GM19324 (cell line): Measurements from ENCODE around the gene UBAC1.

Source experiments
- ATAC-seq: cut with Tn5 transposase; IDR thresholded peaks from one replicate; pipeline ENCODE4 v1.9.1; 2021; ENCODE audit warnings: mild to moderate bottlenecking, moderate library complexity; ENCODE audit not compliant: unreplicated experiment, low FRiP score

Gene UBAC1

GRCh38 chr9:135994501-135995192, 33.5 kb upstream of the UBAC1 start:
- ATAC-seq: no peak

GRCh38 chr9:135993765-135994500, 32.8 kb upstream of the UBAC1 start:
- no peak for ATAC-seq

DNA sequence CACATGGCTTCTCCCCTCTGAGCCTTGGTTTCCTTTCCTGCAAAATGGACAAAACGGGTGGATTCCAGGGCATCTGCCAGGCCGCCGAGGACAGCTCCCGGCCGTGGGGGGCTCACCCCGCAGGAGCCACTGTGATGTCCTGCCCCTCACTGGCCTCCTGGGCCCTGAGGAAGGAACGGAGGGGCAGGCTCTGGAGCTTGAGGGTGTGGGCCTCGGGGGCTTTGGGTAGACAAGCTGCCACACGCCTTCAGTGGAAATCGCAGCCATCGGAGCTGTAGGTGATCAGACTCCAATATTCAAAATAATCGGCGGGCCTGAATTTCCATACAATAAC, 32.2 kb upstream of the UBAC1 start:
- ATAC-seq: no peak

DNA sequence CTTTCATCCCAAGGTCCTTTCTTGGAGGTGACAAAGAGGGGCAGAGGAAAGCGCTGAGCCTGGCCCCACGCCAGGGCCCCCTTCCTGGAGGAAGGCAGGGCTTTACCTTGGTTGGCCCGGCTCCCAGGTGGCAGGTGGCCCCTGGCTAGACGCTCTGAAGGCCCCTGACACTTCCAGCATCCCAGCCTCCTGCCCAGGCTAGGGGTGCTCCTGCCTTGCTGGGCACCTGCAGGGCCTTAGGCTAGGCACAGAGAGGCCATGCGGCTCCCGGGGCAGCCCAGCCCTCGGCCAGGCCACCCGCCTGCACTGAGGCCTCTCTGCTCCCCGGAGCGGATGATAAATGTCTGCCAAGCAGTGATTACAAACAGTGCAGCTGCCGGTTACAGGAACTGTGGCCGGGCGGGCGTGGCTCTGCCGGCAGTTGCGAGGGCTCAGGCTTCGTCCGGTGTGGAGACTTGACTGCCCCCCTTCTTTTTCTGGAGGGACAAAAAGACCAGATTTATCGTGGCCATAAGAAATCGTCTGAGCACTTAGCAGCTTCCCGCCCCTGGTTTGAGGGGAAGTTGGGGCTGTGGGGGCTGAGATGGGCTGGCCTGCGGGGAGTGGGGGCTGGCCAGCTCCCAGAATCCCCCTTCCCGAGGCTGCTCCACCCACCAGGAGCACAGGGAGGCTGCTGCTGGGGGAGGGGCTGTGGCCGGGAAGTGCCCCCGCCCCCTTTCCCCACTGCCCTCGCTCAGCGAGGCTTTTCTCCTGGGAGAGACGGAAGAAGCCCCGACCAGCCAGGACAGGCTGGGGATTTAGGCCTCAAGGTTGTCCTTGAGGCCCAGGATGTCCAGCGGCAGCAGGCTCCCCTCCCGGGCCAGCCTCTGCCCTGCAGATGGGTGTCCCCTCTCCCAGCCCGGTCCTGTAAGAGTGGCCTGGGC, 31.6 kb upstream of the UBAC1 start:
- no peak for ATAC-seq

GRCh38 chr9:135991771-135992170, 30.6 kb upstream of the UBAC1 start:
- ATAC-seq: no peak

DNA sequence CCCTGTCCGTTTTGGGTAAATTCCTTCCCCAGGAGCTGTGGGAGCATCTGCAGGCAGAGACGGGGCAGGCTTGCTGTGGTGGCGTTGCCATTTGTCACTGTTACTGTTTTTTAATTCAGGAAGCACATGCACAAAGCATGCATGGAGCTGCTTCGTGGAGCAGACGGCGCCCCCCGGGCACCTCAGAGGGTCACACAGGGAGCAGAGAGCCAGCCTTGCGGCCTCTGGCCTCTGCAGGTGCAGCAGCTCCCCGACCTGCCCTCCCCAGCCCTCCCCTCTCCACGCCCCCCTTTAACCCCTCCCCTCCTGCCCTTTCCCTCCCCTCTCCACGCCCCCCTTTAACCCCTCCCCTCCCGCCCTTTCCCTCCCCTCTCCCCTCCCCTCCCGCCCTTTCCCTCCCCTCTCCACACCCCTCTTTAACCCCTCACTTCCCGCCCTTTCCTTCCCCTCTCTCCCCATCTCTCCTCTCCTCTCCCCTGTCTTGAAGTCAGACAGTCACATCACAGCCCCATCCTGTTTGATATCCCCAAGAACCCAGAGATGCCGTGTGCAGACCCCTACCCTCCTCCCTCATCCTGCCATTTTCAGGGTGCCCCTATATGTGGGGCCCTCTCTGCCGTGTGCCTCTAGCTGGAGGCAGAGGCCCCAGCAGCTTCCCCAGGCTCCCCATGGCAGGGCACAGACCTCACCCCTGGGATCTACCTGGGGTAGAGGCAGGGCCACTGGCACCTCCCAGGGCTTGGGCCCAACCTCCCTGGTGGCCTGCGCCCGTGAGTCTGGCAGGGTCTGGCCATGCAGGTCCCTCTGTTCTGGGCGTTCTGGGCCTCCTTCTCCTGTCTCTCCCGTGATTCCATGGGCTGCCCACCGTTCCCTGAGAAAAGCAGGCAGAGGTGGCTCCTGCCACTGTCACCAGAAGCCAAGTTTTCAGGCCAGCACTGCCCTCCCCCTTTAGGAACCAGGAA, 29.6 kb upstream of the UBAC1 start:
- ATAC-seq: no peak

GRCh38 chr9:135989722-135990467, 28.7 kb upstream of the UBAC1 start:
- no peak for ATAC-seq

GRCh38 chr9:135989157-135989556, 28.0 kb upstream of the UBAC1 start:
- ATAC-seq: no peak

DNA sequence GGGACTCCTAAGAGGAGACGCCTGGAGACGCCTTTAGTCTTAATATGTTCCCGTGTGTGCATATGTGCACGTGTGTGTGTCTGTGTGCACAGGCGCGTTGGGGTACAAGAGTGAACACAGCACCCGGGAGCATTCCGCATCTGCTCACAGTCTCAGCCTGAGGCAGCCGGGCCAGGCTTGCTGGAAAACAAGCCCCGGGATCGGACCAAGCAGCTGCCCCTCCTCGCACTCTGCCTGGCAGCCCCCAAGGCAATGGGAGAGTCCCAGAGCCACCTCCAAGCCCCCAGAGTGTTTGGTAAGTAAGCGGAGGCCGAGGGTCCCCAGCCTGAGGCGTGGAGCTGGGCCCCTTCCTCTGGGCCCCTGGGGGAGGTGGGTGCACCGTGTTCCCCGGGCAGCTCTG, 27.3 kb upstream of the UBAC1 start:
- ATAC-seq: no peak

- ATAC-seq: no peak
Observed at GRCh38 chr9:135987838-135988404, 26.7 kb upstream of the UBAC1 start.

DNA sequence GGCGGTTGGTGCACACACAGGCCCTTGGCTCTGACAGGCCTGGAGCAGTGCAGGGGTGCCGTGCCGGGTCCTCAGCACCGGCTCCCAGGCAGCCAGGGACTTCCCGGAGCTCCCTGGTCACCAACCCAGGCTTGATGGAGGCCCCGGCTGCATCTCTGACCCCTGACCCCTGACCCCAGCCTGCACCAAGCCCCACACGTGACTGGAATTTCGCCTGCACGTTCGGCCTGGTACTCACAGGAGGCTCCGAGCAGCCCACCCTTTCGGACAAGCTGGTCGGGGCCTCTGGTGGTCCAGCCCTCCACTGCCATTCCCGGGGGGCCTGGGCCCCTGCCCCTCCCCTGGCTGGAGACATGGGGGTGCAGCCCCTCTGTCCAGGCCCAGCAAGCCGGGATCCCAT, 25.4 kb upstream of the UBAC1 start:
- ATAC-seq: no peak

- no peak for ATAC-seq
Observed at GRCh38 chr9:135985889-135986288, 24.7 kb upstream of the UBAC1 start.

DNA sequence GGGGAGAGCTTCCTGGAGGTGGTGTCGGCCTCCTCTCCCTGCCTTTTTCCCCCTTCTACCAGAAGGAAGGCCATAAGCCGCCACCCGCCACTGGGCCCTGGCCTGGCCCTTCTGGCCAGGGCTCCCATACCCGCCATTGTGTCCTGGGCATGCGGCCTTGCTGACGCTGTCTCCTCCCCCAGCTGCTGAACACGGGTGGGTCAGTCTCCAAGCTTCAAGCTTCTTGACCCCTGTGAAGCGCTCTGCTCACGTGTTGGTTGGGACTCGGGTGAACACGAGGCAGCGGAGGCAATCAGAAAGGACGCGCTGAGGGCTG, 24.2 kb upstream of the UBAC1 start:
- ATAC-seq: no peak

DNA sequence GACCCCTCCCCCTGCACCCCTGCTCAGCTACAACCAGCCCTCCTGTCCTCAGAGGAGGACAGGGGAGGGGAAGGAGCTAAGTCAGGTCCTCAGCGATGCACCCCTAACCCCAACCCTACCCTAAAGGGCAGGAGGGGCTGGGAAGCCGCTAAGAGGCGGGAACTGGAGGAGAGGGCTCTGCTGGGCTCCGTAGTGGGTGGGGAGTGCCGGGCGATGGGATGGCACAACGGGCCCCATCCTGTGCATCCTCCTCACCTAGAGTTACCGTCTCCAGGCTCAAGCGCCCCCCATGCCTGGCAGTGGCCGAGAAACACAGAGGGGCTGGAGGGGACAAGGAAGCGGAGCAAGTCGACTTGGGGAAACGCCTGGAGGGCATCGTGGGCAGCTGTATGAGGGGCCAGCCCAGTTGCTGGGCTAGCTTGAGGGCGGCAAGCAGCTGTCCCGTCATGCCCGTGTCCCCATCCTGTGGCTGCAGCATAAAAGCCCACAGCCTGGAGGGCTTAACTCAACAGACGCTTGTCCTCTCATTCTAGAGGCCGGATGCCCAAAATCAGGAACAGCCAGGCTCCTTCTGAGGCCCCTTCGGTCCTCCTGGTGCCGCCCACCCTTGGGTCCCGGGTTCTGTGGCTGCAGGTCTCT, 23.0 kb upstream of the UBAC1 start:
- ATAC-seq: no peak

DNA sequence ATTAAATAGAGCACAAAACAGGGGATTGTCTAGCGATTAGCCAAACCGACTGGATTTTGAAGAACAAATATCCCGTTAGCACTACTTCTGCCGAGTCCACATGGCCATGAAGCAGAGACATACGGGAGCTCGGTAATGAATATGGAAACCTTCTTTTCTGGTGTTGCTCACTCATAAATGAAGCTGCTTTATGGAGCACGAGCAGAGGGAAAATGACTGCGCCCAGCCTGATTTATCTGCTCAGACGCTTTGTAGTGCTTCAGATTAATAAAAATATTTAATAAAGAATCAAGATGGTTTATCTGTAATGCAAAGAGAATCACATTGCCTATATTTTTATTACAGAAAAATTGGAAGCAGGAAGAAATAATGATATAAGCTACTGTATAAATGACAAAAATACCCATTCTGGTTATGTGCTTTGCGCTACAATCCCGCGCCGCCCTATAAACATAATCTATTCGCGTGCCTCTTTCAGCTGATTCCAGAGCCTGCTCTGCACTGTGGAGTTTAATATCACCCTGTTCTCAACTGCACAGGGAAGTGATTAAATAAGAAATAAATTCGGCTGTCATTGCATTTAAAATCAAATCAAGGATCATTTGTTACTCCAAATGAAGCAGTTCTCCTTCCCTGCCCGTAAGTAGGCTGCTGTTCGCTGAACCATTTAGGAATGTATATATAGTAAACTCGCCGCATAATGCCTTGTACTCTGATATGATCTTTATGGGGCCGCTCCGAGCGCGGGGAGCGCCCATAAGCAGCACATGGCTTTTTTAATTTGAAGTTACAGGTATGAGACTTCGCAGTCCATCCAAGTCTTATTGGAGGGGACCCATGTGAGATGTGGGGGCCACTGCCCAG, 22.3 kb upstream of the UBAC1 start:
- ATAC-seq: no peak

DNA sequence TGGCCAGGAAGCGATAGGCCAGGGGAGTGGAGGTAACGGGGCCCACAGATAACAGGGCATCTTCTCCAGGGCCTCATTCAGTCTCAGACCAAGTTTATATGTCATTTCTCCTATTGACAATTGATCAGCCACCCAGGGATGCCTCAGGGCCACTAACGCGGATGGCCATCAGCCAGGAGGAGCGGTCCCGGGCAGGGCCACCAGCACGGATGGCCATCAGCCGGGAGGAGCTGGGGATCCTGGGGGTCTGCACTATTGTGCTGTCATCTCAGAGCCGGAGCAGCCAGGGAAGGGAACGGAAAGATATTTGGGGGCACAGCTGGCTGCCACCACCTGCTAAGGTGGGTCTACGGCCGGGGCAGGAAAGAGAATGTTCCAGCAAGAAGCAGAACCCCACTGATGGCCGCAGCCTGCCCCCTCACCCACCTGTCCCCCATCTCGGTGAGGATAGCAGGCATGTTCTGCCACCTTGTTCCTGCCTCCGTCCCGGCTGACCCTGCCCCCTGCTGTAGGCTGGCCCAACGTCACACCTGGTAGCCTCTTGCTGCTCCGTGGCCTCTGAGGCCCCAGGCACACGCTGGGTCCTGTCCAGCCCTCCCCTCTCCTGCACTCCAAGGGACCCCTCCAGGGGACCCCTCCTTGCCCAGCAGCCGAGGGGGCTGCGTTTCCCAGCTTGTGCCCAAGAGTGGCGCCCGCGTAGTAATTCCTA, 21.5 kb upstream of the UBAC1 start:
- no peak for ATAC-seq

- ATAC-seq: no peak
Observed at GRCh38 chr9:135980926-135981630, 19.9 kb upstream of the UBAC1 start.
